Upper lobe of left lung (tissue), 4 donors: ENCODE results near the gene ADRA2C.

Source experiments
- CTCF ChIP-seq, 6 experiments: fragments of 450-650 bp in 4 of 6; fragments of 200-600 bp in 2 of 6; sonication (generic) in 2 of 6; IDR thresholded peaks; one replicate each; pipeline ENCODE4 v1.5.1; 2016 to 2019; ENCODE audit warnings: antibody characterized with exemption in 6 of 6
- POLR2A ChIP-seq, 4 donors: fragments of 450-650 bp; IDR thresholded peaks; one replicate each; pipeline ENCODE4 v1.5.1; 2016 to 2017; ENCODE audit warnings: antibody characterized with exemption in 4 of 4, mild to moderate bottlenecking in 2 of 4

- TF ChIP-seq POLR2A (IDR thresholded peaks at IDR 0.05) (no peak), CTCF (IDR thresholded peaks at IDR 0.05) (no peak)
Observed at GRCh38 chr4:3744901-3745300, 21.3 kb upstream of the ADRA2C start.
